ENCODE measurements around the gene PLCB2.

PLCB2 gene

DNA sequence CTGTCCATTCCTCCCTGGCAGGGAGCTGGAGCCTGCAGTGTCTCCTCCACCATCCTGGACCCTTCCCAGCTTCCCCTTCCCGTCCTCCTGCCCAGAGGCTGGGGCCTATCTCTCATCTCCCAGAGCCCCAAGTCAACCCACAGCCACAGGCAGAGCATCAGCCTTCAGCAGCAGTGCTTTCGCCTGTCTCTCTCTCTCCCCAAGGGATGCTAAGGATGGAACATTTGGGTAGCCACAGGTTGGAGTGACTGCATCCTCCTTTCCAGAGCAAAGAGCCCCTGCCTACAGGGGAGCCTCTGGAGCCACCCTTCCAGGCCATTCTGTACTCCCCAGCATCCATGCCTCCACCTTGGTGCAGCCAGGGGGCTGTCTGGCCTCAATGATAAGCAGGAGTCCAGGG is 4.2 kb downstream of the PLCB2 start:
- no peak for DNase-seq

DNA sequence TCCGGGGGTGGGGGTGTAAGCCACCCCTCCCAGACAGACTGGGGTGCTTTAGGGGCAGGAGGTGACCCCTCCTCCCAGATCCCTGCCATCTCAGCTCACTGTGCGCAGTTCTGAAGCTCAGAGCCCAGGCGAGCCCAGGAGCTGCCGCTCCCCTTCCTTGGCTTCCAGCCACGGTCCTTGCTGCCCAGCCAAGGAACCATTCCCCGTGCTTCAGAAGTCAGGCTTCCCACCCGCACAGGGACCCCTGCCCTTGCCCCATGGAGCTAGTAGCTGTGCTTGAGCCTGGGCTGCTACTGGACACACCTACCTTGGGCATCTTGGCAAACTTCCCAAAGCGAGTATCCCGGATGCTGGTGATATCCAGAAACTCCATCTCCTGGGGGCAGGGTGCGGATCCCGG is 4.8 kb downstream of the PLCB2 start:
- no peak for DNase-seq

DNA sequence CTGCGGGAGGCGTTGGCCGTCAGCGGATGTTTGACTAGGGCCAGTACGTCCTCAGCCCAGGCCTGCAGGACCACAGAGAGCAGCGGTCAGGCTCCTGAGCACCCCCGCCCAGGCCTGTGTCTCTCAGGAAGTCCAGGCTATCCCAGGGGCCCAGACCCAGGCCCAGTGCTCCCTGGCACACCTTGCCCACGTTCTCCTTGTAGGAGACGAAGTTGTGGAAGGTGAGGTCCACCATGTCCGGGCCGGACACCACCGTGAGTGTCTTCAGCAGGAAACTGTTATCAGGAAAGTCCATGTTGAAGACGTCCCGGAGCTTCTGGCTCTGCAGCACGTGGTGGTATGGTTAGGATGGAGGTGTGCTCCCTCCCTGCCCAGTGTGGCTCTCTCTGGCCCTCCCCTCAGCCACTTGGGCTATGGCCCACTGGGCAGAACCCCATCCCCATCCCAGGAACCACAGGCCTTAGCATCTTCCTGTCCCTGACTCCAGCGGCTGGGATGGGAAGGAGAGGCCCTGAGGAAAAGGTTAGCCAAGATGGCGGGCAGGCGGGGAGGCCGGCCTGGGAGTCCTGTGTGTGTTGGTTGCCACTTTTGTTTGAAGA is 5.3 kb downstream of the PLCB2 start:
- DNase-seq: no peak

DNA sequence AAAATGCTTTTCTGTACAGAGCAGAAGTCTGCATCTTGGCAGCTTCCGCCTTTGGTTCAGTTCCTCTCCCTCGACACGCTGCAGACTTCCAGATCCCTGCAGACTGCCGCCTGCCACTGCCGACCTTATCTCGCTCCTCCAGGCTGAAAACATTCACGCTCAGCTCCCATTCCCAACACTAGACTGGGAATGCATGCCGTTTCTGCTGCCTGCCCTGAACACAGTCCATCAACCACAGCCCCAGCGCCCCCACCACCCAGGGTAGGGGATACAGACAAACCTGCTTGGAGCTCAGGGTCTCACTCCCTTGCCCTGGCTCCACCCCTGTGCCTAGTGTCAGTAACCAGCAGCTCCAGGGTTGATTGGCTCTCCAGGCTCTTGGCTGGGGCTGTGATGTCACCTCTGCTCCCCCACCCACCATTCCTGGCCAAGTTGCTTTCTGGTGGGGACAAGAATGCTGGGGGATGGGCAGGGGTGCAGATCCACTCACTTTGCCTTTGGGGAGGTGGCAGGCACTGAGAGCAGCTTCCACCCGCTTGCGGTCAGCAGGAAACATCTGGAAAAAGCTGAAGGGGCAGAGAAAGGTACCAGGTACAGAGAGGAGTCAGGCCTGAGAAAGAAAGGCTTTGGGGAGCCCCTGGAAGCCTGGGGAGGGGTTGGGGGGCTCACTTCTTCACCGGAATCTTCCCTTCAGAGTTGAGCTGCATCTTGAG is 6.1 kb downstream of the PLCB2 start:
- DNase-seq: no peak

DNA sequence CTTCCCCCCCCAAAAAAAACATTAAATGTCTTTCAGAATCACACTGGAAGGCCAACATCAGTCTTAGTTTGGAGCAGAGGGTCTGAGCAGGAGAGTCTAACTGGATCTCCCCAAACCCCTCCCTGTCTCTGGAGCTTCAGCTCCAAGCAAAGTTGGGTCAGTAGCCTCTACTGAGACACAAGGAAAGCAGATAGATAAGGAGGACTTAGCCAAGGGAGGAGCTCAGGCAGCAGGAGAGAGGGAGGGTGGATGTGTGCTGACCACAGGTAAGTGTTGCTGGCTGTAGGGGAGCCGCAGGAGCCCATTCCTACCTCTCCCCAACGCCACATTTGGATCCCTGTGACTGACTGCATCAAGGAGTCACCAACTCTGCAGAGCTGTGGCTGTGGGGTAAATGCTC is 7.0 kb downstream of the PLCB2 start:
- no peak for DNase-seq

DNA sequence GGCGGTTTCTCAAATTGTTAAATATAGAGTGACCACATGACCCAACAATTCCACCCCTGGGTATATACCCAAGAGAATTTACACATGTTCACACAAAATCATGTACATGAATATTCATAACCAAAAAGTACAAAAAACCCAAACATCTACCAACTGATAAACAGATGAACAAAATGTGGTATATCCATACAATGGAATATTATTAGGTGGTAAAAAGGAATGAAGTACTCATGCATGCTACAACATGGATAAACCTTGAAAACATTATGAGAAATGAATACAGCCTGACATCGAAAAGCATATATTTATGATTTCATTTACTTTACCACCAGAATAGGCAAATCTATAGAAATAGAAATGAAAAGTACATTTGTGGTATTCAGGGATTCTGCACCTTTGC is 7.4 kb downstream of the PLCB2 start:
- no peak for DNase-seq

DNA sequence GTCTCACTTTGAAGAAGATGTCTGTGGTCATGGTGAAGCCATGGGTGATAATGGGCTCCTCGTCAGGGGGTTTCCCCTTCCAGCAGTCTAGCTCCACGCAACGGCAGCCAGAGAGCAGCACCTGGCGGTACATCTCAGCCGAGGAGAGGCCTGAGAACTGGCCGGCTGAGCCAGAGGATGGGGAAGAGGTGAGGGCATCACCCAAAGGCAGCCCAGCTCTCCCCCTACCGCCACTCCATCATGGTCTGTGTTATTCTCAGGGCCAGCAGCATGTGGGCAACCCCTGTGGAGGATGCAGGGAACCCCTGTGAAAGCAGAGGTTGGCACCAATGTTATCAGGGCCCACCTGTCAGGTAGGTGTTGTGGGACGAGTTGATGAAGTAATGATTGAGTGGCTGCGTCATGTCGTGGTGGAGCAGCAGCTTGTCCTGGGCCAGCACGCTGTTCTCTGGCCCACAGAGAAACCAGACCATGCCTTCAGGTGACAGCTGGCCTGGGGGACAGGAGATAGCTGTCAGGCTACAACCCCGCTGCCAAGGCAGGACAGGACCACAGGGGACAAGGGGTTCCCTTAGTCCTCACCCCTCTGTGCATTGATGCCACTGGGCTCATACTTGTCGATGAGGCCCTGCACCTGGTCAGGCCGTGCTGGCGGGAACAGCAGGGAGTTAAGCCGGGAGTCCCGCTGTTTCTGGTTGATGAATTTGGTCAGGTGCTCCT is 9.4 kb downstream of the PLCB2 start:
- no peak for DNase-seq

DNA sequence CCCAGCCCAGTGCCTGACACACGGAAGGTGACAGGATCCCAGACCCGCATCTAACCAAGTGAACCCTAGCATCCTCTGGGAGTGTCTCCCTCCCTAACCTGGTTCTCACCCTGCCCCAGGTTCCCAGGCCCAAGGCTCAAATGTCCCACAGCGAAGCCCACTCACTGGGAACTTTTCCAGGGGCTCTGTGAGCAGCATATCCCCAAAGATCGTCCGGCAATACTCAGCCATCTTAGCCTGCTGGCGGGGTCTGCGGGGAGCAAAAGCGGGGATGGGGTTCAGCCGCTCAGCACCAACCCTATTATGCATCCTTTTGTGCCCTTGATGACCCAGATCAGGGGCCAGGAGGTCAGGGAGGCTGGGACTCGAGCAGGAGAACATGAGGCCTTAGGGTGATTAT is 10.4 kb downstream of the PLCB2 start:
- no peak for DNase-seq

DNA sequence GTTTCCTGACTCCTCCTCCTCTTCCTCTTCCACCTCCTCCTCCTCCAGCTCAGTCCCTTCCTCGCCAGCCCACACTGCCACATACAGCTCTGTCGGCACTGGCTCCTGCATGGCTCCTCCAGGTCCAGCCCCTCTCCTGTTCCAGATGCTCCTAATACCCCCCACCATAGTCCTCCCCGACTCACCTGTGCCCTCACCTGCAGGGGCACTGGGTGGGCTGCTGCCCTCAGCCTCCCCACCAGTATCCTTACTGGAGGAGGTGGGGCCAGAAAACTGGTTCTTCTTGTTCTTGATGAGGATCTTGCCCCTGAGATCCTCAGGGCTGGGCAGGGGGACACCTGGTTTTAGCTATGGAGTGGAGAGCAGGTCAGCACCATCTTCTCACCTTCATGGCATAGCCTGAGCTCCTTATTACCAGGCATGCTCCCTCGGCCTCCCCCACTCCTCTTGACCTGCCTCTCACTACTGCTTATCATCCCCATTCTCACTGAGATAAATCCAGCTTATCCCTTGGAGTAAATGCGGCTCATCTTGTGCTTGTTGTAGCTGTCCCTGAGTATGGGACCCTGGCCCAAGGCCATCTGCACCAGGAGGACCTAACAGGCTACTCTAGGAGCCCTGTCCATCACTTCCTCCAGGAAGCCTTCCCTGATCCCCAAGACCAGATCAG is 11.0 kb downstream of the PLCB2 start:
- DNase-seq: no peak

DNA sequence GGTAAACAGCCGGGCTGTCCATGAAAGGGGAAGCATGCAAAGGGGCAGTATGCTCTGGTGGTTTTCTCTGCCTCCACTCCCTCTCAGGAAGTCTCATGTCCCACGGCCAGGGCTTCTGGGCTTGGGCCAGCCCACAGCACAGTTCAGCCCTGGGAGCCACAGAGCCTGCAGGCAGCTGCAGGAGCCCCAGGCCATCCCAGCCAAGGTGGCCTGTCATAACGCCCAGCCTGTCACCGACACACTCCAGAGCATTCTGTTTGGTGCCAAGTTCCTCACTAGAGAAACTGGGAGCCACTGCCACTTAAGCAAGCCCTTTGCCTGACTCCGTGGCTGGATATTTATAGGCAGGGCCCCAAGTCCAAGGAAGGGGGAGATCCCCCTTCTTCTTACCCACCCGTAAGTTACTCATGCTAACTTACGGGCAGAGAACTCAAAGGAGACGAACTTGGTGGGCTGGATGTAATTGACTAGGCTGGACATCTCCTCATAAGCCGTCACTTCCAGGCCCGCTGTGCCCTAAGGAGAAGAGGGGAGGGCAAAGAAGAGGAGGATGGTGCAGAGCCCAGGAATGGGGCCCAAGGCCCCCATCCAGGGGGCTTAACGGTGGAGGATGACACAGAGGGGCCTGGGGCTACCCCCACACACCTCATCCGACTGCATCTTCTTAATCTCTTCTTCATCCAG is 11.7 kb downstream of the PLCB2 start:
- no peak for DNase-seq

DNA sequence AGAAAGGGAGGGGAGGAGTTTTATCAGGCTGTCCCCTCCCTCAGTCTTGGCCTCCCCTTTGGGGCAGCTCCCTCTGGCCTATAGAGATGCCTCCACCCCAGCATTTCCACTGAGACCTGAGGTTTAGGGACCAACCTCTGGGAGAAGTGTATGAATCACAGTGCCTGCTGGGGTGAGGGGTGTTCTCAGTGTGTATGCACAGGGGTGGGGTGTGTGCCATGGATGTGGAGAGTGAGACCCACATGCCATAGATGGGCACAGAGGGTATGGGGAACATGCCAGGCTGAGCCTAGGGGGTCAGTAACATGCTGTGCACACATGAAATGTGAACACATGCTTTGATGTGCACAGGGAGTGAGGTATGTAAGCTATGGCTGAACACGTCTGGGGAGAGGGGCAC is 12.4 kb downstream of the PLCB2 start:
- DNase-seq: no peak

DNA sequence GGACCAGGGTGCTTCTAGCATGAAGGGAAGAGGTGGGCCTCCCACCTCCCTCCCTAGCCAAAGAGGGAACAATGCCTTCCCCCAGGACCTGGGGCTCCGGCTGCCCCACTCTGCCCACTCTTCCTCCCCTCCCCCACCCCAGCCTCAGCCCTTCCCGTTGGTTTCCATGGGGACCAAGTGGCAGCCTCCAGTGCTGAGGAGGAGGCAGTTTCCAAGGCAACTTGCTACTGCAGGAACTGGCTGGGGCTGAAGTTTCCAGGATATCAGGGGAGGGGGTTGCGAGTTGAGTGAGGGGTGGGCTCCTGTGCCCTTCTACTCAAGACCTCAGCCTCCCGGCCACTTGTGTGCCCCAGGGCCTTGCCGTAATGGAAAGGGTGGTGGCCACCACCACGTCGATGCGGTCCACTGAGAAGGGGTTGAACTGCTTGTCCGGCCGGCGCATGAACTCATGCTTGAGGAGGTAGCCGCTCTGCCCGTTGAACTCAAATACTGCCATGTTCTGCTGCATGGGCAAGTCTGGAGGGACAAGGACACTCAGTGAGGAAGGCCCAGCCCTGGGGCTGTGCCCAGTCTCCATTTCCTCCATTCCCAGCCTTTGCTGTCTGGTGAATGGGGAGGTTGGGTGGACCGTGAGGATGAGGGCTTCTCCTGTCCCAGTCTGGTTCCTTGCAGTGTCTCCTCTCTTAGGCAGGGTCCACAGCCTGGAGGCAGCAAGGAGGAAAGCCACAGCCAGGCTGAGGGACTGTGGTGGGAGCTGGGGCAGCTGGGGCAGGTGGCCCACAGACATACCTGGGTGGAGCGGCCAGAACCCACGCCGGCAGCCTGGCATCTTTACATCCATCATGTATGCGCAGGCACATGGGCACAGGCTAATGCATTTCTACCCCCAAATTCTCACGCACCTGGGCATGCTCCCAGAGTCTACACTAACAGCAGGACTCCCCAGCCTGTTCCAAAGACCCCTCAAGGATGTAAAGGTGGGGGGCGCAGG is 13.5 kb downstream of the PLCB2 start:
- peak in 25 of 56 donors; percentile 15 to 71 (median 37) for DNase-seq

DNA sequence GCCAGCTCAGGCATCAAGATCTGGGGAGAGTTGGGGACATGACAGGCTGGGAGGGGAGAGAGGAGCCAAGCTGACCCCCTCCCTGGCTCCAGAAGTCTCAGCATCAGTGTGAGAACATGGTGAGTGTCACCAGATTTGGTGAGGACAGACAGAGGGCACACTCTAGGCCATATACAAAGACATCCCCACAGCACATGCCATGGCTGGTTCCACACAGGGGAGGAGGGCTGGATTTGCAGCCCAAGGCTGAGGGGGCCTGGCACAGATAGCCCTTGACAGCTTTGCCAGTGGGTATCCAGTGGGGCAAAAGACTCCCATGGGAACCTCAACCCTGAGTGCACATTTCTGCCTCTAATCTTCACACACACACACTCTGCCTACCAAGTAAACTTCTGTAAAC is 14.7 kb downstream of the PLCB2 start:
- DNase-seq: no peak

DNA sequence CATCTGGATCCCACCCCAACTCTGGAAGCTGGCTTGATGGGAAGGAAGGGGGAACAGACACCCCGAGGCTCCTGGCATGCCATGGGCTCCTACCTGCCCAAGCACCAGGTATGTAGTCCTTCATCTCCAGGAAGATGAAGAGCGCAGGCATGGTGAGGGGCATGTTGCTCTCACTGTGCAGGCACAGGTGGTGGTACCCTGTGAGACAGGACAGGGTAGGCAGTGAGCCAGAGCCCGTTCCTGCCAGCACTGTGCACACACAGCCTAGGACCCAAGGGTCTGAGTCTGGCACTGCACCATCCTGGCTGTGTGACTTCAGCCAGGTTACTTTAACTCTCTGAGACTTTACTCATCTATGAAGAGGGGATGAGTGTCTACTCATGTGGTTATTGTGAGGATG is 15.5 kb downstream of the PLCB2 start:
- DNase-seq: no peak

DNA sequence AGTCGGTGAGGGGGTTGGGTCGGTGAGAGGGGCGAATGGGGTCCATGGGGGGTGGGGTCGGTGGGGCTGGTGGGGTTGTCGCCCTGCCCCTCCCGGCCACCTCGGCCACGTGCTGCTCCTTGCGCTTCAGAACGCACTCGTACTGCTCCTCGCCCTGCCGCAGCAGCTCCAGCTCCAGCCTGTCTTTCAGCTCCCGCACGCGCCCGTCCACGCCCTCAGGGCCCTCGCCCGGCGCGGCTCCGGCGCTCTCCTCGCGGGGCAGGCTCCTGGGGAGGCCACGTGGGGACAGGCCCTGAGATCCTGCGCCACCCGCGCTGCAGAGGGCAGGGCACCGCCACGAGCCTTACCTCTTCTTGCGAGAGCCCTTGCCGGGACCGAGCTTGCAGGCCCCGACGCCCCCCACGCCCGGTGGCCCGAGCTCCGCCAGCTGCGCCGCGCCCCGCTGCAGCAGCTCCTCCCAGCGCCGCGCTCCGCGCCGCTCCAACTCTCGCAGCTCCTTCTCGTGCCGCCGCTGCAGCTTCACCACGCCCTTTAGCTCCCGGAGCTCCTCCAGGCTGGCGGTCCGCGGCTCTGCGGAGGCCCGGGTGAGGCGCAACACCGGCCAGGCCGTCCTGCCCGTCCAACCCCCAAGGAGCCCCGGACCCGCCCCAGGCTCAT is 16.7 kb downstream of the PLCB2 start:
- peak in 6 of 56 donors; percentile 21 to 58 (median 28) for DNase-seq

DNA sequence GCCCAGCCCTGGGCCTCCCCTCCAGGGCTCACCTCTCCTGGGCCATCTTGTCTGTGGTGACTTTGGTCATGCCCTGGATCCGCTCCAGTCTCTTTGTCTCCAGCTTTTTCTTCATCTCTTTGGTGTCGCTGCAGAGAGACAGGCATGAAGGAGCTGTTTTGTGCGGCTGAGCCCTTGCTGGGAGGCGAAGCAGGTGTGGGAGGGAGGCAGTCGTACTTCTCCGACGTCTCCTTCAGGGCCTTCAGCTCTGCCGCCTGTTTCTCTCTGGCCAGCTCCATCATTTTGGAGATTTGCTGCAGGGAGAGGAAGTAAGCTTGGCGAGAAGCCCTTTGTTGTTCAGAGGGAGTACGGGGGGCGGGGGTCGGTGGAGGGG is 17.2 kb downstream of the PLCB2 start:
- peak in 1 of 56 donors; percentile 20 for DNase-seq

DNA sequence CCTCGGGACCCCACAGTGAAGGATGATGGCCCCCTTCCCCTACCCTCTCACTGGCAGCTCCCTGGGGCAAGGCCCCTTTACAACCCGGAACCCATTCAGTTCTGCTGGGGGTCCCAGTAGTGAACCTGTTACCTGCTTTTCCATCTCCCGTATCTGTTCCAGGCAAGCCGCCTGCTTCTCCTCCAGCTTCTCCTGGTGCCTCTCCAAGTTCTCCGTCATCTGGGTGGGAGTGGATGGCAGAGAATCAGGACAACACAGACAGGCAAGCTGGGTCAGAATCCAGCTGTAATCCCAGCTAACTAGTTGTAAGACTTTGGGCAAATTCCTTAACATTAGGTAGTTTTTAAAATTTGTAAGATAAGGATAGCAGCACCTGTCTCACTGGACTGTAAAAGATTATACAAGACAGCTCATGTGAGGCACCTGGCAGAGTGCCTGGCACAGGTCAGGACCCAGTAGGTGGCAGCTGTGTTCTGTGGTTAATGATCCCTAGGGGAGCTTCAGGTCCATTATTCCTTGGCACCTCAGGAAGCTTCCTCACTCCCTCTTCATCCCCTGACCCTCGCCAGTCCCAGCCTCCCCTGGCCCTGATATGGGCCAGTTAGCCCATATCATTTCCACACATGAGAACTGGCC is 18.5 kb downstream of the PLCB2 start:
- no peak for DNase-seq

DNA sequence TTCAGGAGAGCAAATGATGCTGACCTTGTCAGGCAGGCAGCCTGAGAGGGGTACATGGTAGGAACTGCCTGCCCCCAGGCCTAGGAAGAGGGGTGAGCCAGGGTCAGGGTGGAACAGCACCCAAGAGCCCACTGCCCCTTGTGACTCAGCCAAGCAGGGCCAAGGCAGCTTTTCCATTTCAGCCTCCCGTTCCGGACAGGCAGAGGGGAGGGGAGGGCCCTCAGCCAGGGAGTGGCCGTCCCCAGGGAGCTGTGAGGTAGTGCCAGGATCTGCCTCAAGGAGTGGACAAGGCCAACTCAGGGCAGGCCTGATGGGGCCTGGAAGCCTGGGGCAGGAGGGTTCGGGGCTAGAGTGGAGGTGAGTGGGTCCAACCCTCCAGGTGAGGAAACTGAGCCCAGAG is 19.8 kb downstream of the PLCB2 start:
- no peak for DNase-seq

DNA sequence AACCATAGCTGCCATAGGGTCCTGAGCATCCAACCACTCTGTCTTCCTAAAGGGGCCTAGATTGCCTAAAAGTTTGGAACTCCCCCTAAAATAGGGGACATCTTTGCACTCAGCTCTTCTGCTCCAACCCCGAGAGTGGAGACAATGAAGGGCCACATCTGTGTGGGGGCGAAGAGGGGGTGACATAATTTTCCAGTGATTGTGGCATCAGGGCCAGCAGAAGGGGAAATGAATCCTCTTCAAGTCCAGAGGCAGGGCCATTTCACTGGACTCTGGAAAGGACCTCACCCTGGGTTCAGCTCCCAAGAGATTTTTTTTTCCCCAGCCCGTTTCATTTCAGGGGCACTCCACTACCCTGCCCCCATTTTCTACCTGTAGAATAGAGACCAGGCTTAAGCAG is 20.2 kb downstream of the PLCB2 start:
- DNase-seq: no peak

Data from amygdala (tissue), 56 donors.